Diencephalon (tissue), 1 donor: ENCODE data around the gene RNF31. TPM values are rescaled to one million over a fixed set of nuclear protein-coding genes. Genes with fewer than 3 reads are reported as not detected.

Experiments used
- small RNA-seq: library from RNA; depleted of rRNA; stranded (forward); fragments of <200 nt; gene quantifications from one replicate; pipeline ENCODE3, GENCODE V24; 2014
- total RNA-seq: library from RNA; depleted of rRNA; stranded (reverse); fragments of >200 nt; gene quantifications from one replicate; pipeline ENCODE4 v1.2.3, GENCODE V29; 2014

Gene RNF31
- 24.5 TPM for total RNA-seq

GRCh38 chr14:24146978-24147760, at the start of gene RNF31:
TSS of gene RNF31 (plus strand) at chr14:24147498. CDS start at chr14:24147699, 201 bp downstream.

GRCh38 chr14:24114532-24115421, 32.5 kb upstream of the RNF31 start, which contains the start of the genes DCAF11 and NRL:
TSS of gene DCAF11 (plus strand) at chr14:24114777. CDS start at chr14:24115595, 818 bp downstream.
TSS of gene NRL (minus strand) at chr14:24114949. CDS start at chr14:24082848, 32,101 bp downstream.

GRCh38 chr14:24130380-24130716, 16.9 kb upstream of the RNF31 start, which contains the start of gene FITM1:
TSS of gene FITM1 (plus strand) at chr14:24130659. CDS start at chr14:24131564, 905 bp downstream.

GRCh38 chr14:24135834-24136683, 11.2 kb upstream of the RNF31 start, which contains the start of gene PSME1:
TSS of gene PSME1 (plus strand) at chr14:24136194. CDS start at chr14:24136263, 69 bp downstream.

GRCh38 chr14:24141097-24141880, 6.0 kb upstream of the RNF31 start, which contains the start of gene EMC9:
TSS of gene EMC9 (minus strand) at chr14:24141591. CDS start at chr14:24141304, 287 bp downstream.

DNA sequence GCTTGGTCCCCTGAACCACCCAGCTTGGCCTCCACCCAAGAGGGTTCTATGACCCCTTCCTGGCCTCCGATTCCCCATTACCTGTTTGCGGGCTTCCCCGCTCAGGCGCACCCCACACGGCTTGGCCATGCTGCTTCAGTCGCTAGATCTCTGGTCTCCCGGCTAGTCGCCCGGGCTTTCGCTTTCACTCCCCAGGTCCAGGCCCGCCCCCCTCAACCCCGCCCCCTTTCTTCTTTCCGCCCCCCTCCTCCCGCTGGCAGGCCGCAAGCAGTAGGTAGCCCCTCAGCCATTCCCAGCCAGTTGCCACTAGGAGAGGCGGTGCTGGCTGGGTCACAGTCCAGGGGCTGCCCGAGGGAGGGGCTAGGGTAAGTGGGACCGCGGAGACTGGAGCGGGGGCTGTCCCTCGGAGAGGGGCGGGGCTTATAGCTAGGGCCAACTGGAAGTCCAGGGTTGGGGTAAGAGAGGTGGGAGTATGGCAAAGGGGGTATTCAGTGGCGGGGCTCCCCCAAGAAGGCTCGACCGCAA, 783 bp upstream of the RNF31 start, which contains the start of gene PSME2:
Gene PSME2, minus strand, starts transcription at position 158 of the 525 bp plus-strand sequence. Its CDS starts 29 bp downstream, at position 129.

GRCh38 chr14:24160850-24161804, 13.8 kb downstream of the RNF31 start, which contains the start of gene IRF9:
TSS of gene IRF9 (plus strand) at chr14:24161265. CDS start at chr14:24162145, 880 bp downstream.

DNA sequence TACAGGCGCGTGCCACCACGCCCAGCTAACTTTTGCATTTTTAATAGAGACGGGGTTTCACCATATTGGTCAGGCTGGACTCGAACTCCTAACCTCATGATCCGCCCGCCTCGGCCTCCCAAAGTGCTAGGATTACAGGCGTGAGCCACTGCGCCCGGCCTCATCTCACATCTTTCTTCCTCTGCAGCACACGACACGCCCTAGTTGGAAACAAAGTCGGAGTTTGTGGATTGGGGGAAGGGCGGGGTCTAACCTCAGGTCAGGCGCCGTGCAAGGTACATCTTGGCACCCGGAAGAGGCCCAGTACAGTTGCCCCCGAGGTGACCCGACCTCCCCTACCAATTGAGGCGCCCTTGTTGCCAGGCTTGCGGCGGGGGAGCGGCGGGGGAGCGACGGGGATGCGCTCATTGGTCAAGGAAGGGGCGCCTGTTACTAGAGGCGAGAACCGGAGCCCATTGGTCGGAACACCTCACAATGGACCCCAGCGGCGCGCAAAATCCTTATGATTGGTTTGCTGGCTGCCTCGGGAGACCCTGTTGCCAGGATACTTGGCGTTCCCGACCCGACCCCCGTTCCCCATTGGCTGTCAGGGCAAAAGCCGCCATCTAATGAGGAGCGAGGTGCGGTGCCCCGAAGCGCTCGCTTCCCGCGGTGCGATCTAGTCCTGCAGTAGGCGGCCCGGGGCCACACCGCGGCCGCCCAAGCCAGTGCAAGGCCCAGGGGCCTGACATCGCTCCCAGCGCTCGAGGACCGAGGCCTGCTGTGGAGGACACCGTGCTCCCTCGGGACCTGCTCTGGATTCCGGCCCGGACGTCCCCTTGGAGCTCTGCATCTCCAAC, 24.3 kb downstream of the RNF31 start, which contains the start of gene REC8:
Gene REC8, plus strand, starts transcription at position 659 of the 839 bp plus-strand sequence. CDS start 473 bp downstream, outside the sequence.

GRCh38 chr14:24188251-24189058, 41.2 kb downstream of the RNF31 start, which contains the start of gene IPO4:
TSS of gene IPO4 (minus strand) at chr14:24188816. CDS start at chr14:24188787, 29 bp downstream.

DNA sequence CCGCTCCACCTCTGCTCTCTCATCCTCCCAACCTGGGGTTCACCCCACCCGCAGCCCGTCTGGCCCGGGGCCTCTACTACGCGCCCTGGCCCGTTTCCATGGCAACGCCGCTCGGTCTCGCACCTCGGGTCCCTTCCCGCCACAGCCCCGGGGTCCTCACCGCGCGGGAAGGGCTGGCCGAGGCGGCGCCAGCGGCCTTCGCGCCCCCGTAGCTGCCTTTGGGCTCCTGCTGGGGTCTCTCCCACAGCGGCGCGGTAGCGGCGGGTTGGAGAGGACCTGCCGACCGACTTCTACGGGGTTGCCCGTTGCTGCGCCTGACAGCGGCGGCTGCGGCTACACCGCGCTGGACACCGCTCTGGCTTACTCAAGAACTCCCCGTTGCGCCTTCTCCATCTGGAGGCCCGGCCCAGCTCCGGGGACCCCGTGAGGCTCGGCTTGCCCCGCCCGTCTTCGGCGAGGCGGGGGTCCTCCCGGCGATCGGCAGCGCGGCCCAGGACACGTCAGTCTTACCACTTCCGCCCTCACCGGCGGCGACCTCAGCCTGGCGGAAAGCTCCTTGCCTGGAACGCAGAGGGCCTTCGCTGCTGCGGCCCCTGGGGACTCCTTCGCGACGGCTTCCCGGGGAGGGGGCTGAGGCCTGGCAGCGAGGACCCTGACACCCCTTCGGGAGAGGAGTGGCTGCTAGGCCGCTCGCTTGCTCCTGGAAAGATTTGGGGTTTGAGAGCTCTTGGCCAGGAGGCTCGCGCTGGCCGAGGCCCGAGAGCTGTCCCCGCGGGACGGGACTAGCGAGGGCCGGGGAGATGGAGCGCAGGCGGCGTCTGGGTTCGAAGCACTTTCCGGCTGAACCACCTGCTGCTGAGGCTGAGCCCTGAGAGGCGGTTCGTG, 48.1 kb downstream of the RNF31 start, which contains the start of gene TM9SF1:
Gene TM9SF1, minus strand, starts transcription at position 256 of the 885 bp plus-strand sequence. CDS start 422 bp downstream, outside the sequence.

Small RNAs within 50 kb of the gene (small RNA-seq; reads per million reads assigned to genes)
- gene AL136295.4 (not detected), gene CHMP4A (not detected), gene IPO4 (not detected), gene IRF9 (not detected), gene RNA5SP383 (0.21 reads per million)

Other genes with a start within 250 kb of the RNF31 start
- 8.5 TPM for gene DHRS4, start 193.7 kb upstream of the RNF31 start, total RNA-seq
- gene DHRS4L2, start 158.6 kb upstream of the RNF31 start, total RNA-seq = 3.7 TPM
- gene CARMIL3, start 95.5 kb upstream of the RNF31 start, total RNA-seq = 28.8 TPM
- 16.8 TPM for gene CPNE6, start 75.9 kb upstream of the RNF31 start, total RNA-seq
- 3.0 TPM for gene PCK2, start 53.2 kb upstream of the RNF31 start, total RNA-seq
- 67.6 TPM for gene DCAF11, start 32.7 kb upstream of the RNF31 start, total RNA-seq
- gene NRL, start 32.5 kb upstream of the RNF31 start, total RNA-seq = 2.5 TPM
- gene FITM1, start 16.8 kb upstream of the RNF31 start, total RNA-seq = not detected
- gene PSME1, start 11.3 kb upstream of the RNF31 start, total RNA-seq = 30.4 TPM
- gene EMC9, start 5.9 kb upstream of the RNF31 start, total RNA-seq = 15.5 TPM
- 38.8 TPM for gene PSME2, start 888 bp upstream of the RNF31 start, total RNA-seq
- 38.5 TPM for gene IRF9, start 13.8 kb downstream of the RNF31 start, total RNA-seq
- 26.3 TPM for gene REC8, start 24.6 kb downstream of the RNF31 start, total RNA-seq
- 19.4 TPM for gene IPO4, start 41.3 kb downstream of the RNF31 start, total RNA-seq
- 21.5 TPM for gene TM9SF1, start 47.9 kb downstream of the RNF31 start, total RNA-seq
- gene TSSK4, start 58.2 kb downstream of the RNF31 start, total RNA-seq = not detected
- gene CHMP4A, start 66.0 kb downstream of the RNF31 start, total RNA-seq = 33.2 TPM
- 16.1 TPM for gene MDP1, start 68.6 kb downstream of the RNF31 start, total RNA-seq
- 94.6 TPM for gene NEDD8, start 84.9 kb downstream of the RNF31 start, total RNA-seq
- 48.9 TPM for gene GMPR2, start 85.4 kb downstream of the RNF31 start, total RNA-seq
- gene TINF2, start 95.1 kb downstream of the RNF31 start, total RNA-seq = 37.6 TPM
- gene TGM1, start 115.7 kb downstream of the RNF31 start, total RNA-seq = 3.0 TPM
- gene RABGGTA, start 124.1 kb downstream of the RNF31 start, total RNA-seq = 31.4 TPM
- 10.4 TPM for gene DHRS1, start 152.3 kb downstream of the RNF31 start, total RNA-seq
- gene NOP9, start 152.4 kb downstream of the RNF31 start, total RNA-seq = 20.3 TPM
- 2.8 TPM for gene CIDEB, start 160.5 kb downstream of the RNF31 start, total RNA-seq
- gene LTB4R2, start 162.6 kb downstream of the RNF31 start, total RNA-seq = 1.8 TPM
- gene LTB4R, start 164.0 kb downstream of the RNF31 start, total RNA-seq = 1.2 TPM
- gene ADCY4, start 187.6 kb downstream of the RNF31 start, total RNA-seq = 3.2 TPM
- gene RIPK3, start 192.5 kb downstream of the RNF31 start, total RNA-seq = 0.69 TPM
- gene NFATC4, start 220.7 kb downstream of the RNF31 start, total RNA-seq = 5.5 TPM